Measurements from ENCODE around the gene CAPN12. TPM values are rescaled to one million over a fixed set of nuclear protein-coding genes. Genes with fewer than 3 reads are reported as not detected.
A peak's percentile ranks its signal among the peaks of the same experiment; 100 is the strongest.
"Not testable (repeated sequence)": the region's sequence is repeated elsewhere in the genome, so short reads cannot be mapped to it uniquely, and the experiment has no call there.

Gene CAPN12
- total and polyA plus RNA-seq, 2 experiments from 2014 or later, result 19.1 to 20.5 TPM

GRCh38 chr19:38786572-38787265, 42.4 kb upstream of the CAPN12 start:
- Mint-ChIP-seq H3K4me1 (no peaks in the 10 kb centered on the region; the same call in 2 of the 3 replicates), H3K27ac (no peak overlapping the region), H3K36me3 (ENCODE audit: low read depth) (no peaks in the 10 kb centered on the region), H3K4me3 (no peak overlapping the region), H3K27me3 (ENCODE audit: insufficient read depth, low read depth, poor library complexity) (peaks cover 6% of the 10 kb centered on the region), H3K9me3 (no peaks in the 10 kb centered on the region; the same call in 2 of the 3 replicates)
- Histone ChIP-seq H3K27ac (ENCODE audit: low read depth) (no peak overlapping the region), H3K4me1 (ENCODE audit: insufficient read depth) (no peaks in the 10 kb centered on the region), H3K9me2 (ENCODE audit: insufficient read depth) (no peaks in the 10 kb centered on the region), H3K4me2 (no peak overlapping the region), H3K36me3 (ENCODE audit: insufficient read depth) (no peaks in the 10 kb centered on the region), H2AFZ (peak overlapping the region; percentile 84; the same call in 1 of the 2 replicates), H3F3A (replicated peaks; ENCODE audit: low read depth) (no peaks in the 10 kb centered on the region), H4K20me1 (replicated peaks; ENCODE audit: insufficient read depth) (no peaks in the 10 kb centered on the region), H3K79me2 (replicated peaks; ENCODE audit: insufficient read depth) (no peaks in the 10 kb centered on the region), H3K27me3 (ENCODE audit: insufficient read depth) (0 out of 2 replicates have a peak, but pooled peaks cover 2% of the 10 kb centered on the region), H3K4me3 (no peak overlapping the region)
- TF ChIP-seq ZNF114 (CRISPR knock-in tag; IDR thresholded peaks at IDR 0.05) (no peak), EZH2phosphoT487 (IDR thresholded peaks at IDR 0.05; ENCODE audit: unreplicated experiment) (no peak), NANOG (IDR thresholded peaks at IDR 0.05; ENCODE audit: borderline replicate concordance) (no peak), JUNB (IDR thresholded peaks at IDR 0.05; ENCODE audit: unreplicated experiment) (no peak), ETS1 (IDR thresholded peaks at IDR 0.05) (no peak), ZNF331 (CRISPR knock-in tag; IDR thresholded peaks at IDR 0.05; ENCODE audit: low read depth) (no peak), REST (IDR thresholded peaks at IDR 0.05; ENCODE audit: unreplicated experiment) (no peak), CREB1 (CRISPR knock-in tag; IDR thresholded peaks at IDR 0.05; ENCODE audit: low read depth) (no peak), EZH2 (IDR thresholded peaks at IDR 0.05; ENCODE audit: low read depth, unreplicated experiment) (no peak), CTCF (conservative IDR thresholded peaks at IDR 0.05; ENCODE audit: low read depth in 2 of 2) (no peak)
- DNase-seq (ENCODE audit: low spot score) (no peak), ATAC-seq (no peak)

DNA sequence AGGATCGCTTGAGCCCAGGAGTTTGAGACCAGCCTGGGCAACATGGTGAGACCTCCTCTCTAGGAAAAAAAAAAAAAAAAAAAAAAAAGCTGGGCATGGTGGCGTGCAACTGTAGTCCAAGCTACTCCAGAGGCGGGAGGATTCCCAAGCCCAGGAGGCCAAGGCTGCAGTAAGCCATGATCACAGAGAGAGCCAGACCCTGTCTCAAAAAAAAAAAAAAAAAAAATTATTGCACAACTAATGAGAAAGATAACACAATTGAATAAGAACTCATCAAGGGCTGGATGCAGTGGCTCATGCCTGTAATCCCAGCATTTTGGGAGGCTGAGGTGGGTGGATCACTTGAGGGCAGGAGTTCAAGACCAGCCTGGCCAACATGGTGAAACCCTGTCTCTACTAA, 41.8 kb upstream of the CAPN12 start:
- ATAC-seq; H3K4me2 ChIP-seq; H3K36me3 ChIP-seq (ENCODE audit: insufficient read depth); H3K27ac Mint-ChIP-seq; H3K27me3 ChIP-seq (ENCODE audit: insufficient read depth); H3K9me2 ChIP-seq (ENCODE audit: insufficient read depth); H3K27ac ChIP-seq (ENCODE audit: low read depth); H3K4me3 ChIP-seq; H3K27me3 Mint-ChIP-seq (ENCODE audit: insufficient read depth, low read depth, poor library complexity); H3K4me1 ChIP-seq (ENCODE audit: insufficient read depth); H3K4me3 Mint-ChIP-seq; H3K36me3 Mint-ChIP-seq (ENCODE audit: low read depth); H3F3A ChIP-seq (replicated peaks; ENCODE audit: low read depth); H4K20me1 ChIP-seq (replicated peaks; ENCODE audit: insufficient read depth); H3K9me3 Mint-ChIP-seq; H3K79me2 ChIP-seq (replicated peaks; ENCODE audit: insufficient read depth); DNase-seq (ENCODE audit: low spot score); H3K4me1 Mint-ChIP-seq: not testable (repeated sequence)
- peak overlapping the region; percentile 84; the same call in 1 of the 2 replicates for H2AFZ ChIP-seq
